ENCODE data around the gene DNAH2.

DNA sequence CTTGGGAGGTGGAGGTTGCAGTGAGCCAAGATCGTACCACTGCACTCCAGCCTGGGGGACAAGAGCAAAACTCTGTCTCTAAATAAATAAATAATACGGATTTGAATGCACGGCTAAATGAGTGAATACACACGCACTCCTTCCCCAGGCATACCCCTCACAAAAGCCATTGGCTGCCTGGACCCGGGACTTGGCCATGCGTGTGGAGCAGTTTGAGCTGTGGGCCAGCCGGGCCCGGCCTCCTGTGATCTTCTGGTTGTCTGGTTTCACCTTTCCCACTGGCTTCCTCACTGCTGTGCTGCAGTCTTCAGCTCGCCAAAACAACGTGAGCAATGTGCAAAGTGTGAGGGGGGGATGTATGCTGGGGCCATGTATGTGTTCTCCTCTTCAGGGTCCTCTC lies 114.9 kb downstream of the DNAH2 start:
- TF ChIP-seq, protein P1, sequence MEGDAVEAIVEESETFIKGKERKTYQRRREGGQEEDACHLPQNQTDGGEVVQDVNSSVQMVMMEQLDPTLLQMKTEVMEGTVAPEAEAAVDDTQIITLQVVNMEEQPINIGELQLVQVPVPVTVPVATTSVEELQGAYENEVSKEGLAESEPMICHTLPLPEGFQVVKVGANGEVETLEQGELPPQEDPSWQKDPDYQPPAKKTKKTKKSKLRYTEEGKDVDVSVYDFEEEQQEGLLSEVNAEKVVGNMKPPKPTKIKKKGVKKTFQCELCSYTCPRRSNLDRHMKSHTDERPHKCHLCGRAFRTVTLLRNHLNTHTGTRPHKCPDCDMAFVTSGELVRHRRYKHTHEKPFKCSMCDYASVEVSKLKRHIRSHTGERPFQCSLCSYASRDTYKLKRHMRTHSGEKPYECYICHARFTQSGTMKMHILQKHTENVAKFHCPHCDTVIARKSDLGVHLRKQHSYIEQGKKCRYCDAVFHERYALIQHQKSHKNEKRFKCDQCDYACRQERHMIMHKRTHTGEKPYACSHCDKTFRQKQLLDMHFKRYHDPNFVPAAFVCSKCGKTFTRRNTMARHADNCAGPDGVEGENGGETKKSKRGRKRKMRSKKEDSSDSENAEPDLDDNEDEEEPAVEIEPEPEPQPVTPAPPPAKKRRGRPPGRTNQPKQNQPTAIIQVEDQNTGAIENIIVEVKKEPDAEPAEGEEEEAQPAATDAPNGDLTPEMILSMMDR (conservative IDR thresholded peaks at IDR 0.05 in 1 of 2, IDR thresholded peaks at IDR 0.05 in 1 of 2; ENCODE audit: extremely low read depth in 1 of 2, insufficient read depth in 1 of 2, low read depth in 1 of 2, low read length in 2 of 2) = no peak
- TF ChIP-seq EZH2 (IDR thresholded peaks at IDR 0.05; ENCODE audit: borderline replicate concordance, low read length) = no peak

Data from mammary epithelial cell (primary cell).